ENCODE data around the gene MGP. TPM values are rescaled to one million over a fixed set of nuclear protein-coding genes. Genes with fewer than 3 reads are reported as not detected.

MGP gene
- total RNA-seq, 2 experiments from 2014 or later, result not detected

- H3K36me3 ChIP-seq (ENCODE audit: insufficient read depth, low read length), result no peaks in the 10 kb centered on the region
- H3K4me2 ChIP-seq (ENCODE audit: low read length), result no peak overlapping the region
- ChIA-PET CTCF (ENCODE audit: unreplicated experiment) (interaction anchor here (0.6 kb wide), 1 partner anchor 34 kb away, joined by 3 read pairs; no protein-coding TSS in a partner anchor), POLR2A (interaction anchor here (0.6 to 3.0 kb wide), 6 partner anchors 34 to 463 kb away, joined by 3 to 13 read pairs (median 4); no protein-coding TSS in a partner anchor)
- no peaks in the 10 kb centered on the region for H4K20me1 ChIP-seq (ENCODE audit: insufficient read depth, low read length)
- peaks cover 6% of the 10 kb centered on the region; the same call in 1 of the 2 replicates for H3K9me3 ChIP-seq (ENCODE audit: low read length)
- H3K27ac ChIP-seq (ENCODE audit: low read depth, low read length, poor library complexity, severe bottlenecking), result no peak overlapping the region
- H2AFZ ChIP-seq (ENCODE audit: low read length), result no peak overlapping the region
- TF ChIP-seq CTCF (conservative IDR thresholded peaks at IDR 0.05; ENCODE audit: low read length), result no peak
- TF ChIP-seq EZH2phosphoT487 (IDR thresholded peaks at IDR 0.05; ENCODE audit: borderline replicate concordance, low read depth, low read length), result no peak
- H3K79me2 ChIP-seq (ENCODE audit: insufficient read depth, low read depth, low read length), result no peaks in the 10 kb centered on the region
- BruUV-seq (replicated peaks), result no TSS peak
- H3K4me1 ChIP-seq (ENCODE audit: insufficient read depth, low read length, poor library complexity, severe bottlenecking), result peaks cover 22% of the 10 kb centered on the region
- no peaks in the 10 kb centered on the region for H3K9me2 ChIP-seq (ENCODE audit: insufficient read depth, low read length)
- no peak overlapping the region for H3K4me3 ChIP-seq (ENCODE audit: low read depth, low read length, poor library complexity, severe bottlenecking)
- DNase-seq (ENCODE audit: low spot score), result no peak
- intact Hi-C loops (cut with micrococcal nuclease; ENCODE audit: unreplicated experiment), result no loop called here
Observed at GRCh38 chr12:14852880-14853279, 32.8 kb downstream of the MGP start.

GRCh38 chr12:14850929-14851663 is 34.6 kb downstream of the MGP start:
- TF ChIP-seq EZH2phosphoT487 (IDR thresholded peaks at IDR 0.05; ENCODE audit: borderline replicate concordance, low read depth, low read length), result no peak
- no peak for TF ChIP-seq CTCF (conservative IDR thresholded peaks at IDR 0.05; ENCODE audit: low read length)
- DNase-seq (ENCODE audit: low spot score), result no peak
- Histone ChIP-seq H3K36me3 (ENCODE audit: insufficient read depth, low read length) (no peaks in the 10 kb centered on the region), H3K4me3 (ENCODE audit: low read depth, low read length, poor library complexity, severe bottlenecking) (no peak overlapping the region), H3K4me1 (ENCODE audit: insufficient read depth, low read length, poor library complexity, severe bottlenecking) (peaks cover 22% of the 10 kb centered on the region), H3K27ac (ENCODE audit: low read depth, low read length, poor library complexity, severe bottlenecking) (no peak overlapping the region), H3K9me3 (ENCODE audit: low read length) (no peaks in the 10 kb centered on the region; the same call in 1 of the 2 replicates), H2AFZ (ENCODE audit: low read length) (no peak overlapping the region), H3K79me2 (ENCODE audit: insufficient read depth, low read depth, low read length) (no peaks in the 10 kb centered on the region), H3K9me2 (ENCODE audit: insufficient read depth, low read length) (no peaks in the 10 kb centered on the region), H3K4me2 (ENCODE audit: low read length) (no peak overlapping the region), H4K20me1 (ENCODE audit: insufficient read depth, low read length) (no peaks in the 10 kb centered on the region)
- intact Hi-C loops (cut with micrococcal nuclease; ENCODE audit: unreplicated experiment), result no loop called here
- ChIA-PET POLR2A (interaction anchor here (0.7 to 1.1 kb wide), 6 partner anchors 12 to 274 kb away, joined by 3 to 6 read pairs (median 4); no protein-coding TSS in a partner anchor), CTCF (ENCODE audit: unreplicated experiment) (interaction anchor here (1.4 kb wide), 1 partner anchor 43 kb away, joined by 5 read pairs; no protein-coding TSS in a partner anchor)
- BruUV-seq (replicated peaks), result no TSS peak

- peaks cover 14% of the 10 kb centered on the region for H3K4me1 ChIP-seq (ENCODE audit: insufficient read depth, low read length, poor library complexity, severe bottlenecking)
- H3K4me3 ChIP-seq (ENCODE audit: low read depth, low read length, poor library complexity, severe bottlenecking), result no peak overlapping the region
- H3K9me2 ChIP-seq (ENCODE audit: insufficient read depth, low read length), result no peaks in the 10 kb centered on the region
- no TSS peak for BruUV-seq (replicated peaks)
- no peak overlapping the region for H2AFZ ChIP-seq (ENCODE audit: low read length)
- no peaks in the 10 kb centered on the region for H3K9me3 ChIP-seq (ENCODE audit: low read length)
- TF ChIP-seq CTCF (conservative IDR thresholded peaks at IDR 0.05; ENCODE audit: low read length) (no peak), EZH2phosphoT487 (IDR thresholded peaks at IDR 0.05; ENCODE audit: borderline replicate concordance, low read depth, low read length) (no peak)
- CTCF ChIA-PET (ENCODE audit: unreplicated experiment), result no interaction called here
- no peaks in the 10 kb centered on the region for H3K36me3 ChIP-seq (ENCODE audit: insufficient read depth, low read length)
- no peaks in the 10 kb centered on the region for H4K20me1 ChIP-seq (ENCODE audit: insufficient read depth, low read length)
- no peak overlapping the region for H3K4me2 ChIP-seq (ENCODE audit: low read length)
- POLR2A ChIA-PET, result interaction anchor here (2.3 to 2.8 kb wide), 2 partner anchors 37 to 145 kb away, joined by 8 to 24 read pairs; no protein-coding TSS in a partner anchor
- no peak for DNase-seq (ENCODE audit: low spot score)
- H3K79me2 ChIP-seq (ENCODE audit: insufficient read depth, low read depth, low read length), result no peaks in the 10 kb centered on the region
- intact Hi-C loops (cut with micrococcal nuclease; ENCODE audit: unreplicated experiment), result loop anchor here (5.0 kb wide), 1 partner anchor 418 kb away; no protein-coding TSS in a partner anchor
- no peak overlapping the region for H3K27ac ChIP-seq (ENCODE audit: low read depth, low read length, poor library complexity, severe bottlenecking)
Observed at GRCh38 chr12:14849661-14850060, 36.0 kb downstream of the MGP start.

Data from OCI-LY7 (cell line).